CD4-positive, alpha-beta T cell treated with Interleukin-15 for 1 hour (primary cell): ENCODE results near the gene POC1A.

Experiments
- DNase-seq: peaks from one replicate; pipeline ENCODE4 v3.0.0-alpha.2; 2020

The POC1A gene

GRCh38 chr3:52097851-52098507 lies 56.2 kb downstream of the POC1A start:
- DNase-seq: no peak

GRCh38 chr3:52095990-52096775 lies 58.0 kb downstream of the POC1A start:
- DNase-seq: no peak

GRCh38 chr3:52094571-52095485 lies 59.4 kb downstream of the POC1A start:
- no peak for DNase-seq

- no peak for DNase-seq
These were observed 60.3 kb downstream of the POC1A start for GRCh38 chr3:52093756-52094545.

GRCh38 chr3:52092891-52093290 lies 61.3 kb downstream of the POC1A start:
- no peak for DNase-seq

GRCh38 chr3:52092271-52092660 lies 62.0 kb downstream of the POC1A start:
- DNase-seq: no peak

- DNase-seq: peak; percentile 12
These were observed 62.5 kb downstream of the POC1A start for GRCh38 chr3:52091586-52092270.

GRCh38 chr3:52090933-52091468 lies 63.2 kb downstream of the POC1A start:
- peak; percentile 6 for DNase-seq

GRCh38 chr3:52090131-52090932 lies 63.9 kb downstream of the POC1A start:
- peak; percentile 12 for DNase-seq

- peak; percentile 12 for DNase-seq
These were observed 64.5 kb downstream of the POC1A start for GRCh38 chr3:52089691-52090090.

GRCh38 chr3:52088445-52089367 lies 65.5 kb downstream of the POC1A start:
- peak; percentile 69 for DNase-seq

GRCh38 chr3:52087731-52088130 lies 66.5 kb downstream of the POC1A start:
- DNase-seq: peak; percentile 15

- DNase-seq: peak; percentile 27
These were observed 67.1 kb downstream of the POC1A start for GRCh38 chr3:52086976-52087663.

- peak; percentile 1 for DNase-seq
These were observed 67.8 kb downstream of the POC1A start for GRCh38 chr3:52086461-52086860.

- no peak for DNase-seq
These were observed 68.4 kb downstream of the POC1A start for GRCh38 chr3:52085681-52086282.

GRCh38 chr3:52084954-52085680 lies 69.1 kb downstream of the POC1A start:
- DNase-seq: no peak

- DNase-seq: no peak
These were observed 69.8 kb downstream of the POC1A start for GRCh38 chr3:52084216-52084945.
